Common myeloid progenitor, CD34-positive (primary cell): ENCODE data around the gene HIGD1C.

Experiments used
- CTCF ChIA-PET: fragments of 350-600 bp; sonication (Branson Sonifier 250); formaldehyde crosslinking; loops from one replicate; lab custom pipeline; 2021; ENCODE audit warnings: antibody characterized with exemption; lab: Charles Lee
- POLR2A ChIA-PET: fragments of 350-600 bp; sonication (Branson Sonifier 250); formaldehyde crosslinking; loops from one replicate; lab custom pipeline; 2021; ENCODE audit warnings: antibody characterized with exemption; lab: Charles Lee
- DNase-seq, 3 donors: peaks; one replicate each; pipeline versions ENCODE4 v3.0.0 to v3.0.0-alpha.2; 2013
- H3K27ac ChIP-seq, 2 experiments: 1 replicate in 1 of 2; 2 replicates in 1 of 2; pipeline ENCODE4 v1.7.0; 2013; ENCODE audit warnings: inconsistent platforms in 2 of 2, low read length in 2 of 2, mild to moderate bottlenecking in 2 of 2, low read depth in 1 of 2, moderate library complexity in 1 of 2; ENCODE audit not compliant: severe bottlenecking in 2 of 2, insufficient read depth in 1 of 2, poor library complexity in 1 of 2
- H3K27me3 ChIP-seq, 5 experiments: replicated peaks in 2 of 5; 1 replicate in 3 of 5; 2 replicates in 2 of 5; pipeline versions ENCODE4 v1.6.1 to v1.7.0; 2013; ENCODE audit warnings: low read length in 4 of 5, mild to moderate bottlenecking in 2 of 5, moderate library complexity in 2 of 5, inconsistent platforms in 1 of 5; ENCODE audit not compliant: insufficient read depth in 5 of 5, control insufficient read depth in 4 of 5
- H3K36me3 ChIP-seq, 4 experiments: 1 replicate in 2 of 4; 2 replicates in 2 of 4; pipeline versions ENCODE4 v1.6.1 to v1.7.0; 2013; ENCODE audit warnings: low read length in 3 of 4, control low read depth in 1 of 4, mild to moderate bottlenecking in 1 of 4; ENCODE audit not compliant: control insufficient read depth in 4 of 4, insufficient read depth in 4 of 4
- H3K4me1 ChIP-seq, 4 experiments: 1 replicate in 3 of 4; 2 replicates in 1 of 4; pipeline versions ENCODE4 v1.6.1 to v1.7.1; 2013; ENCODE audit warnings: low read length in 3 of 4, mild to moderate bottlenecking in 3 of 4, control low read depth in 1 of 4, inconsistent platforms in 1 of 4, moderate library complexity in 1 of 4; ENCODE audit not compliant: control insufficient read depth in 4 of 4, insufficient read depth in 4 of 4; ENCODE audit errors: control extremely low read depth in 1 of 4
- H3K4me3 ChIP-seq, 7 experiments: 1 replicate in 4 of 7; 2 replicates in 3 of 7; pipeline versions ENCODE4 v1.5.1 to v1.7.0; 2013; ENCODE audit warnings: mild to moderate bottlenecking in 7 of 7, low read length in 6 of 7, moderate library complexity in 6 of 7, inconsistent platforms in 2 of 7, low read depth in 2 of 7, control low read depth in 1 of 7; ENCODE audit not compliant: insufficient read depth in 4 of 7, control insufficient read depth in 1 of 7; ENCODE audit errors: extremely low read depth in 1 of 7
- H3K9me3 ChIP-seq, 5 experiments: 1 replicate in 4 of 5; 2 replicates in 1 of 5; pipeline versions ENCODE4 v1.6.1 to v1.7.1; 2013; ENCODE audit warnings: low read length in 4 of 5, mild to moderate bottlenecking in 2 of 5, inconsistent platforms in 1 of 5, low read depth in 1 of 5, moderate library complexity in 1 of 5; ENCODE audit not compliant: control insufficient read depth in 4 of 5, insufficient read depth in 2 of 5; ENCODE audit errors: control extremely low read depth in 1 of 5
- WGBS: methylation state at CpG from one replicate; pipeline ENCODE4 v1.1.5; 2013; ENCODE audit not compliant: insufficient coverage; 5-methylcytosine and 5-hydroxymethylcytosine counted together

Gene HIGD1C

GRCh38 chr12:51004504-51004903 lies 52.2 kb downstream of the HIGD1C start:
- POLR2A ChIA-PET = interaction anchor here (0.6 to 0.7 kb wide), 2 partner anchors 18 to 31 kb away, joined by 4 read pairs; no protein-coding TSS in a partner anchor

GRCh38 chr12:51005030-51005429 lies 52.7 kb downstream of the HIGD1C start:
- POLR2A ChIA-PET = interaction anchor here (0.6 kb wide), 1 partner anchor 30 kb away, joined by 4 read pairs; no protein-coding TSS in a partner anchor
- WGBS = 100% methylated on average over 2 of the region's 3 CpGs
- no peak overlapping the region for H3K4me3 ChIP-seq
- CTCF ChIA-PET = interaction anchor here (0.9 to 1.7 kb wide), 2 partner anchors 15 to 18 kb away, joined by 3 to 6 read pairs; no protein-coding TSS in a partner anchor
- peaks cover 6 to 16% (median 12%) of the 10 kb centered on the region in 4 experiments for H3K4me1 ChIP-seq
- peaks cover 13 to 39% (median 25%) of the 10 kb centered on the region in 4 experiments for H3K36me3 ChIP-seq
- no peaks in the 10 kb centered on the region for H3K9me3 ChIP-seq
- H3K27ac ChIP-seq = no peak overlapping the region
- no peak for DNase-seq
- no peaks in the 10 kb centered on the region for H3K27me3 ChIP-seq

More at GRCh38 chr12:51004504-51004903, 52.2 kb downstream of the HIGD1C start:
- no peak overlapping the region for H3K27ac ChIP-seq
- WGBS = 100% methylated on average over 3 of the region's 6 CpGs
- no peak overlapping the region for H3K4me3 ChIP-seq
- H3K4me1 ChIP-seq = peaks cover 6 to 14% (median 11%) of the 10 kb centered on the region in 4 experiments
- peaks cover 13 to 41% (median 26%) of the 10 kb centered on the region in 4 experiments for H3K36me3 ChIP-seq
- no peaks in the 10 kb centered on the region for H3K27me3 ChIP-seq
- H3K9me3 ChIP-seq = no peaks in the 10 kb centered on the region
- CTCF ChIA-PET = interaction anchor here (1.2 to 1.4 kb wide), 2 partner anchors 16 to 22 kb away, joined by 3 to 6 read pairs; no protein-coding TSS in a partner anchor
- no peak for DNase-seq

- Histone ChIP-seq H3K9me3 (no peaks in the 10 kb centered on the region), H3K36me3 (peaks cover 11 to 33% (median 22%) of the 10 kb centered on the region in 4 experiments), H3K27me3 (no peaks in the 10 kb centered on the region), H3K4me1 (peaks cover 6 to 16% (median 12%) of the 10 kb centered on the region in 4 experiments), H3K4me3 (no peak overlapping the region), H3K27ac (no peak overlapping the region)
- 100% methylated on average over 2 of the region's 3 CpGs for WGBS
- CTCF ChIA-PET = interaction anchor here (0.9 to 1.7 kb wide), 3 partner anchors 14 to 22 kb away, joined by 3 to 6 read pairs (median 3); no protein-coding TSS in a partner anchor
- no peak for DNase-seq
- POLR2A ChIA-PET = no interaction called here
Observed at GRCh38 chr12:51005671-51006070, 53.3 kb downstream of the HIGD1C start.

- ChIA-PET CTCF (interaction anchor here (0.6 to 2.0 kb wide), 8 partner anchors 10 to 538 kb away, joined by 3 to 17 read pairs (median 3); partner anchors contain the start of gene SLC11A2), POLR2A (interaction anchor here (1.3 kb wide), 1 partner anchor 9 kb away, joined by 3 read pairs; no protein-coding TSS in a partner anchor)
- Histone ChIP-seq H3K4me1 (peaks cover 6 to 28% (median 15%) of the 10 kb centered on the region in 4 experiments), H3K9me3 (no peaks in the 10 kb centered on the region), H3K27me3 (no peaks in the 10 kb centered on the region), H3K27ac (peak overlapping the region in 1 of 2 experiments; percentile 55), H3K4me3 (peak overlapping the region in 6 of 7 experiments; percentile 7 to 58 (median 30)), H3K36me3 (peaks cover 11 to 26% (median 18%) of the 10 kb centered on the region in 4 experiments)
- DNase-seq = peak in 2 of 3 donors; percentile 16 to 19
- WGBS = 100% methylated on average over 1 of the region's 1 CpG
Observed at GRCh38 chr12:51008329-51009055, 56.1 kb downstream of the HIGD1C start.

- H3K9me3 ChIP-seq = no peaks in the 10 kb centered on the region
- WGBS = 10% methylated on average over 7 of the region's 8 CpGs
- H3K36me3 ChIP-seq = peaks cover 11 to 25% (median 17%) of the 10 kb centered on the region in 4 experiments
- DNase-seq = peak; percentile 46 to 88 (median 80)
- peaks cover 6 to 29% (median 15%) of the 10 kb centered on the region in 4 experiments for H3K4me1 ChIP-seq
- no peaks in the 10 kb centered on the region for H3K27me3 ChIP-seq
- CTCF ChIA-PET = interaction anchor here (0.6 to 2.0 kb wide), 9 partner anchors 9 to 539 kb away, joined by 3 to 17 read pairs (median 3); partner anchors contain the start of gene SLC11A2
- POLR2A ChIA-PET = interaction anchor here (0.8 to 1.3 kb wide), 2 partner anchors 10 to 11 kb away, joined by 3 to 4 read pairs; no protein-coding TSS in a partner anchor
- peak overlapping the region in 6 of 7 experiments; percentile 7 to 58 (median 30) for H3K4me3 ChIP-seq
- H3K27ac ChIP-seq = peak overlapping the region in 1 of 2 experiments; percentile 55
Observed at GRCh38 chr12:51009056-51009440, 56.7 kb downstream of the HIGD1C start.

- no peaks in the 10 kb centered on the region for H3K9me3 ChIP-seq
- H3K4me1 ChIP-seq = peaks cover 6 to 29% (median 15%) of the 10 kb centered on the region in 4 experiments
- WGBS = no CpG with 5 or more reads among the region's 4 CpGs
- H3K4me3 ChIP-seq = no peak overlapping the region
- no peaks in the 10 kb centered on the region for H3K27me3 ChIP-seq
- ChIA-PET CTCF (interaction anchor here (0.9 to 1.5 kb wide), 3 partner anchors 10 to 14 kb away, joined by 3 to 6 read pairs (median 5); partner anchors contain the start of gene SLC11A2), POLR2A (interaction anchor here (0.5 kb wide), 1 partner anchor 8 kb away, joined by 3 read pairs; no protein-coding TSS in a partner anchor)
- no peak overlapping the region for H3K27ac ChIP-seq
- peaks cover 3 to 8% (median 4%) of the 10 kb centered on the region in 4 experiments for H3K36me3 ChIP-seq
- no peak for DNase-seq
Observed at GRCh38 chr12:51011955-51012354, 59.6 kb downstream of the HIGD1C start.
